ENCODE measurements around the gene ZFP62.

DNA sequence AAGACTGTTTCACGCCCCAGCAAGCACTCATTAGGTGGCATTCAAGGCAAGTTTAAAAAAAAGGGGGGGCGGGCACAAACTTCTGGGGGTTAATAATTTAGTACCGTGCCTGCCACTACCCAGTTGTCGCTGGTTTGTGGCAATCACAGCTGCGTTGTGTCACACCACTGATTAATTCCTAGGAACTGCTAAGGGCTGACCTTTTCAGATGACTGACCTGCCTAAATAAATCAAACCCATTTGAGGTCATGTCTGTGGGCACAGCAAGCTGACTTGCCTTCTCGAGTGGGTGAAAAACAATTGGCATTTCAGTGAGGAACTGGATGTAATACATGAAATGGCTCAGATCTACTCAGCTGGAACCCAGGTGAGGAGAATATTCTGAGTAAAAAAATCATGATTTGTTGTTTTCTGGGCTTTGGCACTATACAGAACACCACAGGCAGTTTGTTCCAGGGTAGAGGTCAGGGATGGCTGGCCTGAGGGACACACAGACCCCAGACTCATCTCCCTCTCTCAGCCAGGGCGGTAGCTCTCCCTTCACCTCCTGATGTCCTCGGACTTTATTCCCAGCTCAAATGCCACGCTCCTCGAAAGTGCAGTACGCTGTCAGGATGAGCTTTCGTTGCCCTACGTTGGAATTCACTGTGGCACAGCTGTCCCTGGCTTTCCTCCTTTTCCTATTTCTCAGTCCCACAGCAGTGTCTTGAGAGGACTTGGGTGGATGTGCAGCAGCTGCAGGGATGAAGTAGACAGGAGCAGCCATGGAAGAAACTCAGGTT lies 43.0 kb downstream of the ZFP62 start:
- TF ChIP-seq, protein P1, sequence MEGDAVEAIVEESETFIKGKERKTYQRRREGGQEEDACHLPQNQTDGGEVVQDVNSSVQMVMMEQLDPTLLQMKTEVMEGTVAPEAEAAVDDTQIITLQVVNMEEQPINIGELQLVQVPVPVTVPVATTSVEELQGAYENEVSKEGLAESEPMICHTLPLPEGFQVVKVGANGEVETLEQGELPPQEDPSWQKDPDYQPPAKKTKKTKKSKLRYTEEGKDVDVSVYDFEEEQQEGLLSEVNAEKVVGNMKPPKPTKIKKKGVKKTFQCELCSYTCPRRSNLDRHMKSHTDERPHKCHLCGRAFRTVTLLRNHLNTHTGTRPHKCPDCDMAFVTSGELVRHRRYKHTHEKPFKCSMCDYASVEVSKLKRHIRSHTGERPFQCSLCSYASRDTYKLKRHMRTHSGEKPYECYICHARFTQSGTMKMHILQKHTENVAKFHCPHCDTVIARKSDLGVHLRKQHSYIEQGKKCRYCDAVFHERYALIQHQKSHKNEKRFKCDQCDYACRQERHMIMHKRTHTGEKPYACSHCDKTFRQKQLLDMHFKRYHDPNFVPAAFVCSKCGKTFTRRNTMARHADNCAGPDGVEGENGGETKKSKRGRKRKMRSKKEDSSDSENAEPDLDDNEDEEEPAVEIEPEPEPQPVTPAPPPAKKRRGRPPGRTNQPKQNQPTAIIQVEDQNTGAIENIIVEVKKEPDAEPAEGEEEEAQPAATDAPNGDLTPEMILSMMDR (IDR thresholded peaks at IDR 0.05; ENCODE audit: insufficient read depth, low read length, poor library complexity, severe bottlenecking): no peak
- TF ChIP-seq EZH2phosphoT487 (conservative IDR thresholded peaks at IDR 0.05; ENCODE audit: low read length): no peak
